DND-41 (cell line): ENCODE data around the gene LYPD1.

Experiments
- ATAC-seq: fragments of 200-7000 bp; cut with Tn5 transposase; 3 replicates; pipeline ENCODE4 v1.9.1; 2021; ENCODE audit warnings: low read depth; ENCODE audit not compliant: insufficient read depth
- DNase-seq: peaks from one replicate; pipeline ENCODE4 v3.0.0-alpha.2; 2020
- H2AFZ ChIP-seq: 2 replicates; pipeline ENCODE4 v1.6.0; 2012; ENCODE audit warnings: low read depth, low read length
- H3K27ac ChIP-seq: 2 replicates; pipeline ENCODE4 v1.5.1; 2012; ENCODE audit warnings: low read length, inconsistent platforms
- H3K27me3 ChIP-seq: fragments of 200-600 bp; sonication (generic); 2 replicates; pipeline ENCODE4 v1.6.0; 2012; ENCODE audit warnings: low read length, mild to moderate bottlenecking, inconsistent platforms; ENCODE audit not compliant: insufficient read depth, poor library complexity
- H3K36me3 ChIP-seq: 2 replicates; pipeline ENCODE4 v1.5.1; 2012; ENCODE audit warnings: low read length, inconsistent platforms; ENCODE audit not compliant: insufficient read depth
- H3K4me1 ChIP-seq: 2 replicates; pipeline ENCODE4 v1.5.1; 2012; ENCODE audit warnings: mild to moderate bottlenecking, low read length; ENCODE audit not compliant: insufficient read depth
- H3K4me2 ChIP-seq: 2 replicates; pipeline ENCODE4 v1.6.0; 2012; ENCODE audit warnings: mild to moderate bottlenecking, moderate library complexity, low read length, inconsistent platforms; ENCODE audit not compliant: insufficient read depth
- H3K4me3 ChIP-seq, 2 experiments: fragments of 200-600 bp in 1 of 2; shearing (Covaris generic) in 1 of 2; 2 replicates each; pipeline ENCODE4 v1.5.1; 2012 to 2016; ENCODE audit warnings: inconsistent platforms in 2 of 2, low read length in 2 of 2, mild to moderate bottlenecking in 2 of 2, low read depth in 1 of 2, moderate library complexity in 1 of 2
- H3K79me2 ChIP-seq: 2 replicates; pipeline ENCODE4 v1.6.0; 2012; ENCODE audit warnings: low read length, inconsistent platforms; ENCODE audit not compliant: insufficient read depth
- H3K9ac ChIP-seq: 2 replicates; pipeline ENCODE4 v1.6.0; 2012; ENCODE audit warnings: low read depth, mild to moderate bottlenecking, inconsistent platforms, low read length, moderate library complexity
- H3K9me3 ChIP-seq: 2 replicates; pipeline ENCODE4 v1.5.1; 2012; ENCODE audit warnings: low read length, moderate library complexity, mild to moderate bottlenecking, inconsistent platforms; ENCODE audit not compliant: insufficient read depth, severe bottlenecking
- H4K20me1 ChIP-seq: 2 replicates; pipeline ENCODE4 v1.6.0; 2012; ENCODE audit warnings: low read length; ENCODE audit not compliant: insufficient read depth
- EZH2 ChIP-seq: IDR thresholded peaks from 3 replicates; pipeline ENCODE4 v1.6.1; 2012; ENCODE audit warnings: borderline replicate concordance, low read depth, mild to moderate bottlenecking, moderate library complexity, low read length, inconsistent platforms; ENCODE audit not compliant: severe bottlenecking
- TF ChIP-seq, protein P1 (sequence below): IDR thresholded peaks from 2 replicates; pipeline ENCODE4 v1.5.1; 2012; ENCODE audit warnings: borderline replicate concordance, low read length, moderate library complexity, mild to moderate bottlenecking; ENCODE audit not compliant: poor library complexity, severe bottlenecking; ENCODE audit errors: extremely low read depth

Gene LYPD1

DNA sequence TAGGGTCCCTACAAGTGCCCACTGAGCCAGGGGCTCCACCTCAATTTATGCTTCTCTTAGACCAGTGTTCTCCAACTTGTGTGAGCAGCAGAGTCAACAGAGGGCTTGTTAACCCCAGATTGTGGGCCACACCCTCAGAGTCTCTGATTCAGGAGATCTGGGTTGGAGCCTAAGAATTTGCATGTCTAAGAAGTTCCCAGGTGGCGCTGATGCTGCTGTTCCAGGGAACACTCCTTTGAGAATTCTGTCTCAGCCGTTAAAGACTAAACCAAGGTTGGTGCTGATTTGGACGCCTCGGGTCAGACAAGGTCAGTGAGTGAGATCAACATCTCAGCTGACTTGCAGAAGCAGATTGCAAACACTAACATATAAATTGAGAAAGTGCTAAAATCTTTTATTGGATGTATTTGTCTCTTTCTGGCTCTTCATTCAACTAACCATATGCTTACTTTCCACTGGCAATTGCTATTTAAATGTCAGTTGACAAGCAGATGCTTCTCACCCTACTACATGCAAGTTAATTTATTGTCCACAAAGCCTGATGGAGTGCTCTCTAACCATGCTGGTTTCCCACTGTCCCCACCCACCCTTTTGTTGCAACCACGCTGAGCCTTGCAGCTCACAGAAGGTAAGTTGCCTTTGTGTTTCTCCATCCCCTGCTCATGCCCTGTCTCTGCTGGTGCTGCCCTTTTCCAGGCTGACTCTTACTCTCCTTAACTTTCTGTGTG, 31.5 kb downstream of the LYPD1 start:
- Histone ChIP-seq H3K9ac (no peak overlapping the region), H3K4me1 (no peaks in the 10 kb centered on the region), H3K36me3 (no peaks in the 10 kb centered on the region), H3K79me2 (no peaks in the 10 kb centered on the region), H3K27me3 (no peaks in the 10 kb centered on the region), H4K20me1 (no peaks in the 10 kb centered on the region), H2AFZ (no peak overlapping the region), H3K27ac (no peak overlapping the region), H3K4me3 (no peak overlapping the region), H3K9me3 (no peaks in the 10 kb centered on the region), H3K4me2 (no peak overlapping the region)
- DNase-seq (no peak), ATAC-seq (no peak)
- no peak for TF ChIP-seq EZH2
- TF ChIP-seq, protein P1, sequence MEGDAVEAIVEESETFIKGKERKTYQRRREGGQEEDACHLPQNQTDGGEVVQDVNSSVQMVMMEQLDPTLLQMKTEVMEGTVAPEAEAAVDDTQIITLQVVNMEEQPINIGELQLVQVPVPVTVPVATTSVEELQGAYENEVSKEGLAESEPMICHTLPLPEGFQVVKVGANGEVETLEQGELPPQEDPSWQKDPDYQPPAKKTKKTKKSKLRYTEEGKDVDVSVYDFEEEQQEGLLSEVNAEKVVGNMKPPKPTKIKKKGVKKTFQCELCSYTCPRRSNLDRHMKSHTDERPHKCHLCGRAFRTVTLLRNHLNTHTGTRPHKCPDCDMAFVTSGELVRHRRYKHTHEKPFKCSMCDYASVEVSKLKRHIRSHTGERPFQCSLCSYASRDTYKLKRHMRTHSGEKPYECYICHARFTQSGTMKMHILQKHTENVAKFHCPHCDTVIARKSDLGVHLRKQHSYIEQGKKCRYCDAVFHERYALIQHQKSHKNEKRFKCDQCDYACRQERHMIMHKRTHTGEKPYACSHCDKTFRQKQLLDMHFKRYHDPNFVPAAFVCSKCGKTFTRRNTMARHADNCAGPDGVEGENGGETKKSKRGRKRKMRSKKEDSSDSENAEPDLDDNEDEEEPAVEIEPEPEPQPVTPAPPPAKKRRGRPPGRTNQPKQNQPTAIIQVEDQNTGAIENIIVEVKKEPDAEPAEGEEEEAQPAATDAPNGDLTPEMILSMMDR: no peak

DNA sequence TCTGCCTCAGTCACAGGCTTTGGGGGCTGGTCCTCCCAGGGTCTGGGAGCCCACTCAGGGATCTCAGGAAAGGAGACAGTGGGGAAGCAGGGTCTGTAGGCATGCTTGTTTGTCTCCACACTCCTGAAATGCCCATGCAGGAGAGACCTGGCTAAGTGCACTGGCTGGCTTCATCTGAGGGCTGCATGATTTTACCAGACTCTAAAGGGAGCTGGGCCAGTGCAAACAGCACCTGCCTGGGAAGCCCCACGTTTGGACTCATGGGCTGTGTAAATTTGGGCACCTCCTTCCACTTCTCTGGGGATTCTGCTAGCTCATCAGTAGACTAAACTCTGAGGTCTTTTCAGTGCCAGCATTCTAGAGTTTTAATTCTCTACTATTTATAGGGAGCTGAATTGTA, 33.7 kb downstream of the LYPD1 start:
- ATAC-seq (no peak), DNase-seq (no peak)
- no peaks in the 10 kb centered on the region for H3K36me3 ChIP-seq
- no peaks in the 10 kb centered on the region for H3K79me2 ChIP-seq
- H3K4me3 ChIP-seq: no peak overlapping the region
- H3K27ac ChIP-seq: no peak overlapping the region
- H3K27me3 ChIP-seq: no peaks in the 10 kb centered on the region
- H3K9me3 ChIP-seq: no peaks in the 10 kb centered on the region
- H2AFZ ChIP-seq: no peak overlapping the region
- no peaks in the 10 kb centered on the region for H4K20me1 ChIP-seq
- TF ChIP-seq, protein P1: no peak
- no peak for TF ChIP-seq EZH2
- H3K4me2 ChIP-seq: no peak overlapping the region
- no peaks in the 10 kb centered on the region for H3K4me1 ChIP-seq
- H3K9ac ChIP-seq: no peak overlapping the region

DNA sequence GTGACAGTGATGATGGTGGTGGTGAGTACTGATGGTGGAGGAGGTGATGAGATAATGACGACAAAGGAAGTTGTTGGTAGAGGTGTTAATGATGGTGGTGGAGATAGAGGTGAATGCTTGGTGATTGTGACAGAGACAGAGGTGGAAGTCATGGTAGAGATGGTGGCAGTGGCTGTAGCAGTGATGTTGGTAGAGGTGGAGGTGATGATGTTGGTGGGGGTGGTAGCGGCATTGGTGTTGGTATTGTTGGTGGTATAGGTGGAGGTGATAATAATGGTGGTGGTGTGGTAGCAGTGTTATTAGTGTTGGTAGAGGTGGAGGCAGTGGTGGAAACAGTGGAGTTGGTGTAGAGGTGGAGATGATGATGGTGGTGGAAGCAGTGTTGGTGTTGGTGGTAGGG, 36.4 kb downstream of the LYPD1 start:
- no peaks in the 10 kb centered on the region for H3K79me2 ChIP-seq
- no peaks in the 10 kb centered on the region for H4K20me1 ChIP-seq
- H3K27ac ChIP-seq: no peak overlapping the region
- no peak overlapping the region for H3K9ac ChIP-seq
- H3K4me1 ChIP-seq: no peaks in the 10 kb centered on the region
- ATAC-seq (no peak), DNase-seq (no peak)
- TF ChIP-seq EZH2: no peak
- TF ChIP-seq, protein P1: no peak
- H3K4me3 ChIP-seq: no peak overlapping the region
- H3K4me2 ChIP-seq: no peak overlapping the region
- no peak overlapping the region for H2AFZ ChIP-seq
- no peaks in the 10 kb centered on the region for H3K27me3 ChIP-seq
- H3K36me3 ChIP-seq: no peaks in the 10 kb centered on the region
- H3K9me3 ChIP-seq: no peaks in the 10 kb centered on the region
